ENCODE results near the gene C4orf33. TPM values are rescaled to one million over a fixed set of nuclear protein-coding genes. Genes with fewer than 3 reads are reported as not detected.

C4orf33 gene
- total RNA-seq, 1 donor from 2014 or later, result 5.2 TPM

Other genes with a start within 250 kb of the C4orf33 start
- 39.7 TPM for gene SCLT1, start 2.6 kb upstream of the C4orf33 start, total RNA-seq